Measurements from ENCODE around the gene FHIT.
"Not testable (repeated sequence)": the region's sequence is repeated elsewhere in the genome, so short reads cannot be mapped to it uniquely, and the experiment has no call there.

Gene FHIT

DNA sequence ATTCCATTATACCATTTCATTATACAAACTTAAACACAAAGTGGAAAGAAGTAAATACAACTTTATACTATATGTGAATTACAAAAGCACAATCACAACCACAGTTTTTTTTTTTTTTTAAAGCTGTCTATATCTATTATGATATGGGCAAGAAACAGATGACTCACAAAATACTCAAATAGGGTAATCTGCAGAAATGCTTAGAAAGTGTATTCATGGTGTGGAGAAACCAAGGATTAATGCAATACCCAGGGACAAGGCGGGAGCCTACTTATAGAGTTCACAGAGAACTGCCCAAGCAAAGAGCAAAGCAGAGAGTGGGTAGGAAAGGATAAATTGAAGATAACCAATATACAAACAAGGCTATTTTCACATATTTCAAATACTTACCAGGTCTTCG, 332.0 kb downstream of the FHIT start:
- no peak for DNase-seq (ENCODE audit: low spot score)

- DNase-seq (ENCODE audit: low spot score): no peak
These were observed 334.1 kb downstream of the FHIT start for GRCh38 chr3:60917141-60917540.

DNA sequence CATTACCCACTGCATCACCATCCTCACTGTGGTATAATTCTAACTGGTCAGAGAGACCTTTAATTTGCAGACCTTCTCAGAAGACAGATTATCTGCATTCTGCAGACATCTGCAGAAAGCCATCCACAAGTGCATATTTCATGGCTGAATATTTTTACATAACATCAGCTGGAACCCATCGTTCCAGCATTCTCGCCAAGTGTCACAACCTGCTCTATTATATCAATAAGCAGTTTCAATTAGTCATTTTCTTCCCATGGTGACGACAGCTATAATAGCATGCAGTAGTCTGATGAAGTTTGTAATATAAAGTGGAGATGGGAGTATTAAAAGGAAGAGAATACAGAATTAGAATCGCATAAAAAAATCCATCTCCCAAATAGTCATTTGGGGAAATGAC, 334.7 kb downstream of the FHIT start:
- DNase-seq (ENCODE audit: low spot score): no peak

DNA sequence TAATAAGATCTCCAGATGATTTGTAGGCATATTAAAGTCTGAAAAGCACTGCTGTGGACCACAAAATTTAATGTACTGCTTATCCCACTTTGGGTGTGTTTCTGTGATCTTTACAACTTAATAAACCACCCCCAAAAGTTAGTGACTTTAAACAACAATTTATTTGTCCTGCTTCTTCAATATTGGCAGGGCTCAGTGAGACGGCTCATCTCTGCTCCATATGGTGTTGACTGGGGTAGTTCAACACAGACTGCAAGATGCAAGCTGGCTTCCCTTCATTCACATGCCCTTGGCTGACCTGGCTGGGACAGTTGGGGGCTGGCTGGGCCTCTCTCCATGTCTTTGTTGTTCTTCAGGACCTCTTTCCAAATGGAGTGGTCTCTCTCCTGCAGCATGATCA, 337.8 kb downstream of the FHIT start:
- no peak for DNase-seq (ENCODE audit: low spot score)

DNA sequence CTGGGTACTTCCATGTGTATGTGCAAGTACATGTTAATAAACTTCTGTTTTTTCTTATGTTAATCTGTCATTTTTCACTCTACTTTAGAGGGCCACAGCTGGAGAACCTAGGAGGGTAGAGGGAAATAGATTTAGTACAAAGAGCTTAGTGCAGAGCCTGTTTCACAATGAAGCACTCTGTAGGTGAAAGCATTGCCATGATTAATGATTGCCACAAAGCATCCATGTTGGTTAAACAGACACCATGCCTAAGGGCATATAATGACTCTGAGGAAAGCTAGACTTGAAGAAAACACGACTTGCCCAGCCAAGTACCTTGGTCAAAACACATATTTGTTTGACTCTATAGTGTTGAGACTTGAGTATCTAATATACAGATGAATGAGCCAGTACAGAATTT, 338.4 kb downstream of the FHIT start:
- DNase-seq (ENCODE audit: low spot score): no peak

- DNase-seq (ENCODE audit: low spot score): no peak
These were observed 339.1 kb downstream of the FHIT start for GRCh38 chr3:60912142-60912541.

DNA sequence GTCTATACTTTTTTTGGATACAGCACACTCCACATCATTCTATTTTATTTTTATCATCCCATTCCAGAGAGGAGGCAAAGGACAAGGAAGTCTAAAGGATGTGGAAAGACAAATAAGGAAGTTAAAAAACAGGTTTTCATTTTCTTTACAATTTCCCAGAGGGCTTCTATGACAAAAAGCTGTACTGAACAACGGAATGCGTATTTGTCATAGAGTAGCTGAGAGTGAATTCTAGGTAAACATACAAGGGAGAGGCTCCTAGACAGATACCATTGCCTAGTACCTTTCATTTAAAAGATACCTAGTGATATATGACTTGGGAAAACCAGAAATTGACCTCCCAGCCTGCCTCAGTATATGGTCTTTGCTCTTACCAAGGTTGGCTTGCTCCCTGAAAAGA, 341.7 kb downstream of the FHIT start:
- no peak for DNase-seq (ENCODE audit: low spot score)

GRCh38 chr3:60906283-60906682, 345.0 kb downstream of the FHIT start:
- no peak for DNase-seq (ENCODE audit: low spot score)

GRCh38 chr3:60898321-60898720, 352.9 kb downstream of the FHIT start:
- DNase-seq (ENCODE audit: low spot score): no peak

GRCh38 chr3:60893946-60894345, 357.3 kb downstream of the FHIT start:
- no peak for DNase-seq (ENCODE audit: low spot score)

DNA sequence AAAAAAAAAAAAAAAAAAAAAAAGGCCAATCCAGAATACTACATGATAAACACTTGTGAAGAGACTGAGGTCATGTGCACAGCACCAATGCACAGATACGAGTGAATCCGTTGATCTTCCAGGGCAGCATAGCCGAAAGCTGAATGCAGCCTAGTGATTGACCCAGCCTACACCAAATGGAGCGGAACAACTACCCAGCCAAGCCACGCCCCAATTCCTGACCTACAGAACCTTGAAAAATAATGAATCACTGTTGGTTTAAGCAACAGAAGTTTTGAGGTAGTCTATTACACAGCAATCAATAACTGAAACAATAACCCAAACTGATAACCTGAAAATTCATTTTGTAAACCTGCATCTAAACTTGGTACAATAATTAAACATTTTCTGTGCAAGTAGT, 361.0 kb downstream of the FHIT start:
- no peak for DNase-seq (ENCODE audit: low spot score)

DNA sequence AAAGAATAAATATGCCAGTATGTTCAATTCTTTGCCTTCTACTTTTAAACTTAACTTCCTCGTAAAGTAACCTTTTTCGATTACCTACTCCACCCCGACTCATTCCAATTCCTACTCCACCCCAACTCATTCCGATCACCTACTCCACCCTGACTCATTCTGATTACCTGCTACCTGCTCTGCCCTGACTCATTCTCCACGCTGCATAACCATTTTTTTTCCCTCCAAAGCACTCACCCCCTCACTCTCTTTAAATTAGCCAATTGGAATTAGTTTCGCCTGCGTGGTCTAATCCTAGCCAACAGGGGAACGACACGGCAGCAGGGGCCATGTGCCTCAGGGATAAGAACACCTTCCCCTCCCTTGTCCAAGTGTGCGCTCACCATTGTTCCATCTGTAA, 362.3 kb downstream of the FHIT start:
- not testable (repeated sequence) for DNase-seq (ENCODE audit: low spot score)

DNA sequence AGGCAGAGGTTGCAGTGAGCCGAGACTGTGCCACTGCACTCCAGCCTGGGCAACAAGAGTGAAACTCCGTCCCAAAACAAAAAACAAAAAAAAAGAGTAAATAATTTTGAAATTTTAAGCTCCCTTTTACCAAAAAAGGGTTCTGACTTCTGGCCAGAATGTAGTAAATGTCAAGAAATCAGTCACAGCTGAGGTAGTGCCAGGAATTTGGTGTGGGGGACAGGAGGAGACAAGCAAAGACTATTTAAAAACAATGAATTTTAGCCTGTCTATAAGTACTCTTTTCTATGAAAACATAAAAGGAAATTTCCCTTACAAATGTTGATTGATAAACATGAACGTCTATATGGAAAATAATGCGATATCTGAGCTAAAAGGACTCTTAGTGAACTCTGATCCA, 363.7 kb downstream of the FHIT start:
- DNase-seq (ENCODE audit: low spot score): no peak

GRCh38 chr3:60886518-60886917, 364.7 kb downstream of the FHIT start:
- DNase-seq (ENCODE audit: low spot score): no peak

DNA sequence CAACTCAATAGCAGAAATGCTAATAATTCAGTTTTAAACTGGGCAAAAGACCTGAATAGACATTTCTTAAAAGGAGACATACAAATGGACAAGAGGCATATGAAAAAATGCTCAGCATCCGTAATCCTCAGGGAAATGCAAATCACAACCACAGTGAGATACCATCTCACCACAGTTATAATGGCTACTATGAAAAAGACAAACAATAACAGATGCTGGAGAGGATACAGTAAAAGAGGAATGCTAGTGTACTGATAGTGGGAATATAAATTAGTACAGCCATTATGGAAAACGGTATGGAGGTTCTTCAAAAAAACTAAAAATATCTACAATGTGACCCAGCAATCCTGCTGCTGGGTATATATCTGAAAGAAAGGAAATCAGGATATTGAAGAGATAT, 367.2 kb downstream of the FHIT start:
- DNase-seq (ENCODE audit: low spot score): no peak

DNA sequence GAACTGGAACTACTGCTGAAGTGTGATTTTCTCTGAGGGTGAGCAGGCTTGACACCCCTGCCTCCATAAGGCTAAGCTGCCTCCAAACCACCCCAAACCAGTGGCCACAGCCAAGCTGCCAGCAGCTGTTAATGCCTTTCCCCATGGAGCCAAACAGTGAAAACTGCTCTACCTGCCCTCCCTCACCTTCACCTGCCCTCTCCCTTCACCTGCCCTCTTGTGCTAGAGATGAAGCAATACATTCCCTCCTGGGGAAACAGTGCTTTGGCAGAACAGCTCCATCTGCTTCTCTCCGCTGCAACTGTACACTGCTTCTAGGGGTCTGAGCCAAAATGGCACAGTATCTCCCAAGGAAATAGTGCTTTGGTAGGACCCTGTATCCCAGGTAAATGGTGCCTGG, 374.1 kb downstream of the FHIT start:
- no peak for DNase-seq (ENCODE audit: low spot score)

GRCh38 chr3:60870396-60870795, 380.9 kb downstream of the FHIT start:
- DNase-seq (ENCODE audit: low spot score): no peak

DNA sequence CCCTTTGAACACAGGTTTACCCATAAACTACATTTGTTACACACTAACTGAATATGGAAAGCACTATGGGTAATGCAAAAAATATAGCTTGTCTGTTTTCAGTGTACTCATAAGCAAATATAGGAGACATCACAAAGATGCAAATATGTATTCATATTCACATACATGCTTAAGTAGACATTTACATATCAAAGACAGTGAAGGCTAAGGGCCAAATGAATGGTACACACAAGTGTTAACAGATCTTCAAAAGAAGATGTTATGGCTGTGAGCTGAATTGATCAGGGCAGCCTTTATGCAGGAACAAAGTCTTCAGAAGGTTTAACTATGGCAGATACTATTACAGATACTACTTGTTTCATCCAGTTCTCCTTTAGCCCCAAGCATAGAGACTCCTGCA, 384.1 kb downstream of the FHIT start:
- DNase-seq (ENCODE audit: low spot score): no peak

GRCh38 chr3:60856257-60857046, 394.8 kb downstream of the FHIT start:
- no peak for DNase-seq (ENCODE audit: low spot score)

DNA sequence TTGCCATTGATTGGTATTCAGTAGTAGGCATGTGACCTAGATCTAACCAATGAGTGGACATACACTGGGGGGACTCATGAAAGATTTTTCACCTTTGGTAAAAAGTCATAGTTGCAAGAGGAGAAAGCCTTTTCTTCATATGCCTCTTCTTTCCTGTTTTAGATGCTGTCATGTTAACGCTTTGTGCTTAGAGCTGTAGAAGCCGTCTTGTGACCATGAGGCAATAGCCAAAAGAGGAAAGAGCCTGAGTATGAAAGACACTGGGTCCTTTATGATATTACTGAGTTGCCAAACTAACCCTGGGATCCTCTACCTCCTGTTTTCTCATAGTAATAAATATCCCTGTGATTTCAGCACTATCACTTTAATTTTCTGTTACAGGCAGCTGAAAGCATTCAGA, 396.0 kb downstream of the FHIT start:
- no peak for DNase-seq (ENCODE audit: low spot score)

GRCh38 chr3:60854791-60855190, 396.5 kb downstream of the FHIT start:
- DNase-seq (ENCODE audit: low spot score): no peak

- no peak for DNase-seq (ENCODE audit: low spot score)
These were observed 403.5 kb downstream of the FHIT start for GRCh38 chr3:60847791-60848190.

DNA sequence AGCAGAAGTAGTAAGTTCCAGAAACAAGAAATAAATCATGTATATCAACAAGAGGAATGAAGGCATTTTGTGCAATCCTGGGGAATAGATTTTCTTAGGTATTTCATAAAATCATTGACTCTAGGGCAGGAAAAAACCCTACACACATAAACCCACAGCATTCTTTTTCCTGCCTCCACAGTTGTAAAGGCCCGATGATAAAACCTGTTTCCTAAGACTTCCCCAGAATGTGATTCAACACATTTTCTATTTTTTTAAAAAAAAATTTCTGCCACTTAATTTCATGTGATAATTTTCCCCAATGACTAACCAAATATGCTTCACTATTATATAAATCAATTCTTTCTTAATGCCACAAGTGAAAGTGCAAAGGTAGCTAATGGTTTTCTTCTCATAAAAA, 407.0 kb downstream of the FHIT start:
- DNase-seq (ENCODE audit: low spot score): no peak

- DNase-seq (ENCODE audit: low spot score): no peak
These were observed 409.9 kb downstream of the FHIT start for GRCh38 chr3:60841355-60841754.

GRCh38 chr3:60839246-60839645, 412.0 kb downstream of the FHIT start:
- DNase-seq (ENCODE audit: low spot score): no peak

All from kidney capillary endothelial cell (primary cell).